Karpas-422 (cell line): ENCODE measurements around the gene CHMP2A. TPM values are rescaled to one million over a fixed set of nuclear protein-coding genes. Genes with fewer than 3 reads are reported as not detected.
"Not testable (repeated sequence)": the region's sequence is repeated elsewhere in the genome, so short reads cannot be mapped to it uniquely, and the experiment has no call there.

Experiments
- DNase-seq: peaks from one replicate; pipeline ENCODE4 v3.0.0-alpha.2; 2015
- H2AFZ ChIP-seq: fragments of 200-600 bp; sonication (generic); 2 replicates; pipeline ENCODE4 v1.6.1; 2014; ENCODE audit warnings: antibody characterized with exemption, low read length, mixed read lengths
- H3K27ac ChIP-seq: fragments of 200-600 bp; sonication (generic); 2 replicates; pipeline ENCODE4 v1.5.1; 2014; ENCODE audit warnings: mild to moderate bottlenecking, low read length, moderate library complexity
- H3K27me3 ChIP-seq: fragments of 200-600 bp; sonication (generic); 2 replicates; pipeline ENCODE4 v1.6.1; 2014; ENCODE audit warnings: low read length, mixed read lengths
- H3K36me3 ChIP-seq: fragments of 200-600 bp; sonication (generic); 2 replicates; pipeline ENCODE4 v1.6.1; 2014; ENCODE audit warnings: low read length, mixed read lengths; ENCODE audit not compliant: insufficient read depth
- H3K4me1 ChIP-seq: fragments of 200-600 bp; sonication (generic); 2 replicates; pipeline ENCODE4 v1.6.1; 2014; ENCODE audit warnings: mild to moderate bottlenecking, low read length, mixed read lengths
- H3K4me2 ChIP-seq: fragments of 200-600 bp; sonication (generic); 2 replicates; pipeline ENCODE4 v1.6.1; 2014; ENCODE audit warnings: low read length, low read depth, mild to moderate bottlenecking; ENCODE audit not compliant: poor library complexity, severe bottlenecking
- H3K4me3 ChIP-seq: fragments of 200-600 bp; sonication (generic); 2 replicates; pipeline ENCODE4 v1.5.1; 2014; ENCODE audit warnings: mild to moderate bottlenecking, antibody characterized with exemption, low read length, mixed read lengths
- H3K79me2 ChIP-seq: fragments of 200-600 bp; sonication (generic); 2 replicates; pipeline ENCODE4 v1.6.1; 2014; ENCODE audit warnings: mild to moderate bottlenecking, low read length, mixed read lengths
- H3K9ac ChIP-seq: fragments of 200-600 bp; sonication (generic); 2 replicates; pipeline ENCODE4 v1.6.0; 2014; ENCODE audit warnings: low read length
- H3K9me2 ChIP-seq: fragments of 200-600 bp; sonication (generic), shearing (Covaris generic); replicated peaks from 2 replicates; pipeline ENCODE4 v1.6.0; 2014; ENCODE audit warnings: mild to moderate bottlenecking, low read length, moderate library complexity; ENCODE audit not compliant: insufficient read depth
- H3K9me3 ChIP-seq: fragments of 300-700, 200-600 bp; sonication (generic); 2 replicates; pipeline ENCODE4 v1.6.1; 2014; ENCODE audit warnings: low read length, mixed read lengths
- H4K20me1 ChIP-seq: fragments of 200-600 bp; sonication (generic); 2 replicates; pipeline ENCODE4 v1.6.1; 2014; ENCODE audit warnings: mild to moderate bottlenecking, antibody characterized with exemption, low read length, low read depth; ENCODE audit not compliant: insufficient read depth
- total RNA-seq: library from RNA; depleted of rRNA; stranded (reverse); fragments of >200 nt; shearing (Covaris generic); gene quantifications from 2 replicates; pipeline ENCODE4 v1.2.3, GENCODE V29; 2014; ENCODE audit warnings: low replicate concordance

The CHMP2A gene
- total RNA-seq, 1 experiment from 2014 or later: 54.2 TPM

- no peaks in the 10 kb centered on the region for H3K9me3 ChIP-seq
- no peak overlapping the region for H2AFZ ChIP-seq
- H4K20me1 ChIP-seq: peaks cover 27% of the 10 kb centered on the region
- H3K4me2 ChIP-seq: peak overlapping the region; percentile 88
- no peaks in the 10 kb centered on the region for H3K27me3 ChIP-seq
- no peaks in the 10 kb centered on the region for H3K9me2 ChIP-seq
- H3K79me2 ChIP-seq: peaks cover 27% of the 10 kb centered on the region
- H3K36me3 ChIP-seq: peaks cover 21% of the 10 kb centered on the region
- H3K27ac ChIP-seq: peak overlapping the region; percentile 68
- peak overlapping the region; percentile 88 for H3K4me3 ChIP-seq
- peak overlapping the region; percentile 94 for H3K9ac ChIP-seq
- no peak for DNase-seq
- peaks cover 17% of the 10 kb centered on the region for H3K4me1 ChIP-seq
These were observed 9.5 kb downstream of the CHMP2A start for GRCh38 chr19:58545286-58546018.

GRCh38 chr19:58544591-58545285, 10.2 kb downstream of the CHMP2A start:
- H3K36me3 ChIP-seq: peaks cover 21% of the 10 kb centered on the region
- H3K9me2 ChIP-seq: no peaks in the 10 kb centered on the region
- H2AFZ ChIP-seq: no peak overlapping the region
- peaks cover 27% of the 10 kb centered on the region for H3K79me2 ChIP-seq
- H3K9ac ChIP-seq: peak overlapping the region; percentile 94
- H3K27me3 ChIP-seq: no peaks in the 10 kb centered on the region
- H4K20me1 ChIP-seq: peaks cover 27% of the 10 kb centered on the region
- H3K9me3 ChIP-seq: no peaks in the 10 kb centered on the region
- H3K4me3 ChIP-seq: peak overlapping the region; percentile 88
- peaks cover 17% of the 10 kb centered on the region for H3K4me1 ChIP-seq
- peak; percentile 73 for DNase-seq
- H3K4me2 ChIP-seq: peak overlapping the region; percentile 88
- peak overlapping the region; percentile 68 for H3K27ac ChIP-seq

GRCh38 chr19:58543826-58544590, 10.9 kb downstream of the CHMP2A start, which contains the start of gene TRIM28:
Gene TRIM28, plus strand, starts transcription at chr19:58544064. Its CDS starts 694 bp downstream, at chr19:58544758.
- peak; percentile 97 for DNase-seq
- Histone ChIP-seq H3K36me3 (peaks cover 21% of the 10 kb centered on the region), H3K9me2 (no peaks in the 10 kb centered on the region), H4K20me1 (peaks cover 27% of the 10 kb centered on the region), H3K27me3 (no peaks in the 10 kb centered on the region), H3K27ac (peak within 1 kb of the TSS; percentile 68), H3K4me1 (peaks cover 17% of the 10 kb centered on the region), H2AFZ (peak within 1 kb of the TSS; percentile 86), H3K4me3 (peak within 1 kb of the TSS; percentile 88), H3K9ac (peak within 1 kb of the TSS; percentile 94), H3K9me3 (no peaks in the 10 kb centered on the region), H3K4me2 (peak within 1 kb of the TSS; percentile 88), H3K79me2 (peaks cover 27% of the 10 kb centered on the region)

GRCh38 chr19:58542641-58543372, 12.1 kb downstream of the CHMP2A start:
- H3K27me3 ChIP-seq, H3K9ac ChIP-seq, DNase-seq, H3K9me2 ChIP-seq, H3K4me2 ChIP-seq, H3K9me3 ChIP-seq, H3K4me3 ChIP-seq, H3K27ac ChIP-seq, H2AFZ ChIP-seq: not testable (repeated sequence)
- peaks cover 19% of the 10 kb centered on the region for H3K36me3 ChIP-seq
- H3K79me2 ChIP-seq: peaks cover 27% of the 10 kb centered on the region
- H4K20me1 ChIP-seq: peaks cover 27% of the 10 kb centered on the region
- H3K4me1 ChIP-seq: peaks cover 17% of the 10 kb centered on the region

- not testable (repeated sequence) for H3K4me3 ChIP-seq, H3K9ac ChIP-seq, H3K4me2 ChIP-seq, H3K27ac ChIP-seq, H3K36me3 ChIP-seq, H4K20me1 ChIP-seq, DNase-seq, H3K79me2 ChIP-seq, H3K9me3 ChIP-seq, H2AFZ ChIP-seq, H3K27me3 ChIP-seq, H3K4me1 ChIP-seq, H3K9me2 ChIP-seq
These were observed 15.7 kb downstream of the CHMP2A start for GRCh38 chr19:58539169-58539559.

GRCh38 chr19:58538257-58539168, 16.4 kb downstream of the CHMP2A start:
- no peaks in the 10 kb centered on the region for H3K9me3 ChIP-seq
- no peaks in the 10 kb centered on the region for H3K36me3 ChIP-seq
- H3K4me2 ChIP-seq: no peak overlapping the region
- H3K4me3 ChIP-seq: no peak overlapping the region
- H3K27ac ChIP-seq: no peak overlapping the region
- H3K4me1 ChIP-seq: peaks cover under 1% of the 10 kb centered on the region; the same call in 1 of the 2 replicates
- no peaks in the 10 kb centered on the region for H3K9me2 ChIP-seq
- no peak overlapping the region for H2AFZ ChIP-seq
- H4K20me1 ChIP-seq: no peaks in the 10 kb centered on the region
- no peaks in the 10 kb centered on the region for H3K79me2 ChIP-seq
- H3K27me3 ChIP-seq: no peaks in the 10 kb centered on the region
- H3K9ac ChIP-seq: no peak overlapping the region
- DNase-seq: no peak
